Forelimb muscle (tissue), 1 donor: ENCODE data around the gene TTC7B. TPM values are rescaled to one million over a fixed set of nuclear protein-coding genes. Genes with fewer than 3 reads are reported as not detected.
A peak's percentile ranks its signal among the peaks of the same experiment; 100 is the strongest.
"Not testable (repeated sequence)": the region's sequence is repeated elsewhere in the genome, so short reads cannot be mapped to it uniquely, and the experiment has no call there.

Experiments
- DNase-seq: peaks from one replicate; pipeline ENCODE4 v3.0.0-alpha.2; 2013; ENCODE audit warnings: low read depth
- polyA plus RNA-seq: library from polyadenylated mRNA; unstranded; fragments of 120-200 nt; gene quantifications from one replicate; pipeline ENCODE4 v1.2.1, GENCODE V29; 2013; ENCODE audit not compliant: insufficient read length

Gene TTC7B
- polyA plus RNA-seq: 33.2 TPM

- no peak for DNase-seq
These were observed at the start of gene TTC7B for GRCh38 chr14:90815822-90816662. TSS of gene TTC7B (minus strand) at chr14:90816430. CDS start at chr14:90816295, 135 bp downstream.

- DNase-seq: no peak
These were observed 48.5 kb upstream of the TTC7B start for GRCh38 chr14:90864741-90865140.

GRCh38 chr14:90858511-90858910, 42.3 kb upstream of the TTC7B start:
- DNase-seq: no peak

GRCh38 chr14:90857866-90858265, 41.6 kb upstream of the TTC7B start:
- DNase-seq: no peak

- not testable (repeated sequence) for DNase-seq
These were observed 39.9 kb upstream of the TTC7B start for GRCh38 chr14:90856115-90856514.

GRCh38 chr14:90853116-90853515, 36.9 kb upstream of the TTC7B start:
- DNase-seq: no peak

- no peak for DNase-seq
These were observed 35.3 kb upstream of the TTC7B start for GRCh38 chr14:90851327-90852036.

GRCh38 chr14:90850487-90850886, 34.3 kb upstream of the TTC7B start:
- DNase-seq: no peak

GRCh38 chr14:90849787-90850444, 33.7 kb upstream of the TTC7B start:
- DNase-seq: no peak

- DNase-seq: no peak
These were observed 32.9 kb upstream of the TTC7B start for GRCh38 chr14:90848944-90849731.

- no peak for DNase-seq
These were observed 30.3 kb upstream of the TTC7B start for GRCh38 chr14:90846511-90846910.

- no peak for DNase-seq
These were observed 28.1 kb upstream of the TTC7B start for GRCh38 chr14:90844321-90844720.

GRCh38 chr14:90842726-90843125, 26.5 kb upstream of the TTC7B start:
- DNase-seq: no peak

GRCh38 chr14:90840667-90841066, 24.4 kb upstream of the TTC7B start:
- not testable (repeated sequence) for DNase-seq

- DNase-seq: no peak
These were observed 23.6 kb upstream of the TTC7B start for GRCh38 chr14:90839889-90840266.

GRCh38 chr14:90839024-90839888, 23.0 kb upstream of the TTC7B start:
- DNase-seq: peak; percentile 81

GRCh38 chr14:90838531-90838930, 22.3 kb upstream of the TTC7B start:
- DNase-seq: not testable (repeated sequence)

- DNase-seq: no peak
These were observed 21.1 kb upstream of the TTC7B start for GRCh38 chr14:90837355-90837754.

GRCh38 chr14:90836692-90837063, 20.4 kb upstream of the TTC7B start:
- DNase-seq: no peak

- DNase-seq: no peak
These were observed 15.6 kb upstream of the TTC7B start for GRCh38 chr14:90831821-90832220.
